ENCODE results near the gene TNFRSF6B.
"Not testable (repeated sequence)": the region's sequence is repeated elsewhere in the genome, so short reads cannot be mapped to it uniquely, and the experiment has no call there.

Gene TNFRSF6B

DNA sequence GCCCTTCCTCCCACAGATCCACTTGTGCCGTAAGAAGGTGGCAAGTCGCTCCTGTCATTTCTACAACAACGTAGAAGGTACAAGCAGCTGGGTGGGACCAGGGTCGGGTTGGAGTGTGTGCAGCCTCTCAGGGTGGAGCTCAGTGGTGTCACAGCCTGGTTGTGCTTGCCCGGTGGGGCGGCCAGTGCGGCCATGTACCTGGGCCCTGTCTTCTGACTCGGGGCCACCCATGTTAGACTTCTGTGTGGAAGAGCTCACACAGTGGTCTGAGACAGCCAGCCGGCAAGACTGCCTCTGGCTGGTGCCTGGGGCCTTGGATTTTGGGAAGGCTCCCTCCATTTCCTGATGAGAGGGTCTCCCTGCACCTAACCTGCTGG is 33.7 kb upstream of the TNFRSF6B start:
- no peak for DNase-seq (ENCODE audit: low read depth)

GRCh38 chr20:63663332-63664066 is 33.0 kb upstream of the TNFRSF6B start:
- DNase-seq (ENCODE audit: low read depth), result no peak

GRCh38 chr20:63664143-63664851 is 32.2 kb upstream of the TNFRSF6B start:
- DNase-seq (ENCODE audit: low read depth), result no peak

- DNase-seq (ENCODE audit: low read depth), result no peak
Observed at GRCh38 chr20:63664861-63665594, 31.4 kb upstream of the TNFRSF6B start.

DNA sequence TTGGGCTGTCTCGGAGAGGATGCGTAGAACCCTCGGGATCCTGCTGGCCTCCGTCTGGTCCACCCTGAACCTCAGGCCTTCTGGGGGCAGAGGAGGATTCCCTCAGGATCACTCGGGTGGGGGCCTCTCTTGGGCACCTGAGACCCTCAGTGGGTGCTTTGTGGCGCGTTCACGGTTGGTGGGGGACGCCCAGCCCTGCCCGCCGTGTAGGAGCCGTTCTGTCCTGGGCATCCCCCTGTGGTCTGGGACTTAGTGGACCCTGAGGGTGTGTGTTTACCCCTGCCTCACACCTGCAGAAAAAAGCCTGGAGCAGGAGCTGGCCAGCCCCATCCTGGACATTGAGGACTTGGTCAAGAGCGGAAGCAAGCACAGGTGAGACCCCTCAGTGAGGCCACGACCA is 30.7 kb upstream of the TNFRSF6B start:
- DNase-seq (ENCODE audit: low read depth), result no peak

DNA sequence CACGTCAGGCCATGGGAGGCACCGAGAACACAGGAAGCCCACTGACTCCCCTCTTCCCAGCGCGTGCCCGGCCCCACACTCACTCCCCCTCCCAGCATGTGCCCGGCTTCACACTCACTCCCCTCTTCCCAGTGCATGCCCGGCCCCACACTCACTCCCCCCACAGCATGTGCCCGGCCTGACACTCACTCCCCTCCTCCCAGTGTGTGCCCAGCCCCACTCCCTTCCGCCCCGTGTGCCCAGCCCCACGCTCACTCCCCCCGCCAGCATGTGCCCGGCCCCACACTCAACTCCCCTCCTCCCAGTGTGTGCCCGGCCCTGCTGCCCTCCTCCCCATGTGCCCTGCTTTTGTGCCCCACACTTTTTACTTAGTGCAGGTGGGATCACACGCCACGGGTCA is 28.6 kb upstream of the TNFRSF6B start:
- no peak for DNase-seq (ENCODE audit: low read depth)

GRCh38 chr20:63668351-63668750 is 28.1 kb upstream of the TNFRSF6B start:
- DNase-seq (ENCODE audit: low read depth), result no peak

DNA sequence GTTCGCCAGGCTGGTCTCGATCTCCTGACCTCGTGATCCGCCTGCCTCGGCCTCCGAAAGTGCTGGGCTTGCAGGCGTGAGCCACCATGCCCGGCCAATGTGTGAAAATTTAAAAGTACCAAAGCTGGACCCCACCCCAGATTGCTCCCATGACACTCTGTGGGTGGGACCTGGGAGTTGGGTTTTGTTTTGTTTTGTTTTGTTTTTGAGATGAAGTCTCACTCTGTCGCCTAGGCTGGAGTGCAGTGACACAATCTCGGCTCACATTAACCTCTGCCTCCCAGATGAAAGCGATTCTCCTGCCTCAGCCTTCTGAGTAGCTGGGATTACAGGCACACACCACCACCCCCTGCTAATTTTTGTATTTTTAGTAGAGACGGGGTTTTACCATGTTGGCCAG is 24.8 kb upstream of the TNFRSF6B start:
- DNase-seq (ENCODE audit: low read depth), result not testable (repeated sequence)

DNA sequence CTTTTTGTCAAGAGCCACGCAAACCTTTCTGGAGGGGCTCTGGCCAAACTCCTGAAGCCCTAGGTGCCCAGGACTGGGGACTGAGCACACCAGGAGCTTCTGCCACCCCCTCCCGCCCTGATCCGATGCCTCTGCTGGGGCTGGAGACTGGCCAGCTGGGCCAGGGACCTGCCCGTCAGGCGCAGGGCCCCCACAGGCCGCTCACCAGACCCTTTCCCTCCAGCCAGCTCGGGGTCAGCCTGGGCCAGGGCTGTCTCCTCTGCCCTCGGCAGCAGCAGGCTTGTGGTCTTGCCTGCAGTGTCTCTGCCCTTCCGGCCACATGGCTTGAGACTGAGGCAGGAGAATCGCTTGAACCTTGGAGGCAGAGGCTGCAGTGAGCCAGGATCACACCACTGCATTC is 23.8 kb upstream of the TNFRSF6B start:
- no peak for DNase-seq (ENCODE audit: low read depth)

DNA sequence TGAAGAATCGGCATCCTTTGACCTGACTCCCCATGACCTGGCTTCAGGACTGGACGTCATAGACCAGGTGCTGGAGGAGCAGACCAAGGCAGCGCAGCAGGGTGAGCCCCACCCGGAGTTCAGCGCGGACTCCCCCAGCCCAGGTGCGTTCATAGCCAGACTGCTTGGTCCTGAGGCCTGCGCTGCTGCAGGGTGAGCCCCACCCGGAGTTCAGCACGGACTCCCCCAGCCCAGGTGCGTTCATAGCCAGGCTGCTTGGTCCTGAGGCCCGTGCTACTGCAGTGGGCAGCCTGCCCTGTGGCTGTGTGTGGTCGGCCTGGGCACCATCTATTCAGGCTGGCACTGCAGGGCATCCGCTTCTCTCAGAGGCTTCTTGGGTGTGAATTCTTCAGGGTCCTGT is 22.5 kb upstream of the TNFRSF6B start:
- no peak for DNase-seq (ENCODE audit: low read depth)

GRCh38 chr20:63675681-63676368 is 20.6 kb upstream of the TNFRSF6B start:
- DNase-seq (ENCODE audit: low read depth), result no peak

- no peak for DNase-seq (ENCODE audit: low read depth)
Observed at GRCh38 chr20:63678071-63678470, 18.4 kb upstream of the TNFRSF6B start.

DNA sequence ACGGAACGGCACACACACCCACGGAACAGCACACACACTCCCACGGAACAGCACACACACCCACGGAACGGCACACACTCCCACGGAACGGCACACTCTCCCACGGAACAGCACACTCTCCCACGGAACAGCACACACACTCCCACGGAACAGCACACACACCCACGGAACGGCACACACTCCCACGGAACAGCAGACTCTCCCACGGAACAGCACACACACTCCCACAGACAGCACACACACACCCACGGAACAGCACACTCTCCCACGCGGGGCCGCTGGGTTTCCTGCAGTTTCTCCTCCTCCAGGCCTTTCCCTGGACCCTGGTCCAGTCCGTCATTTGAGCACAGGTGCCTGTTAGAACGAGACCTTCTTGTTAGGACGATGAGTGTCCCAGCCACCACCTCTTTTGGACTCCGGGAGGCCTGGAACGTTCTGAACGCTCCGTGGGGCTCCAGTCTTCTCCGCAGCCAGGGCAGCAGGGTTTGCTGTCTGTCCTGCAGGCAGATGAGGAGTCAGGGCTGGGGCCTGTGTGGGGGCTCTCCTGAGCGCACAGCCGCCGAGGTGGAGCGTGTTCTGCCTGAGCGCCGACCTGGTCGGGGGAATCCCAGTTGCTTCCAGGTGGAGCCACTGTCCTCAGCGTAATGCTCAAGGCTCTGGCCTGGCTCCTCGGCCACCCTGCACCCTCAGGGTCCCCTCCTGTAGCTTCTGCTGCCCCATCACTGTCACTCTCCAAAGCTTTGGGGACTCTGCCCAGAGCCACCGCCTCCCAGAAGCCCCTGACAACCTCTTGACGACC is 17.6 kb upstream of the TNFRSF6B start:
- DNase-seq (ENCODE audit: low read depth), result no peak

DNA sequence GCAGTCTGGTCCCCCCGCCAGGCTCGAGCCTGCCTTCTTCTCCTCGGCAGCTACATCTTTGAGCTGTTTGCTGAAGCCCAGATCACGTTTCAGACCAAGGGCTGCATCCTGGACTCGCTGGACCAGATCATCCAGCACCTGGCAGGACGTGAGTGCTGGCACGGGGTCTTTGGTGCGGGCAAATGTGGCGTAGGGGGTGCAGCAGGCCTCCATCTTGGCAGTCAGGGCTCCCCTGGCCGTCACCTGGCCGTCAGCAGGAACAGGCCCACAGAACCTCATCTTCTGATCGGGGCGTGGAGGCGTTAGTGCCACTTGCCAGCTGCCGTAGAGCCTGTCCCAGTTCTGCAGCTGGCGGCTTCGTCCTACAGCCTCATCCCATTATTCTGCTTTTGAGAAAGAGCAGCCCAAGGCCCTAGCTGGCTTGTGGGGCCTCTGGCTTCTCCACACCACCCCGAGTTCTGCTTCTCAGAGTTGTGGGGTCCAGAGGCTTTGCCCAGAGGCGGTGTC is 16.6 kb upstream of the TNFRSF6B start:
- DNase-seq (ENCODE audit: low read depth), result no peak

DNA sequence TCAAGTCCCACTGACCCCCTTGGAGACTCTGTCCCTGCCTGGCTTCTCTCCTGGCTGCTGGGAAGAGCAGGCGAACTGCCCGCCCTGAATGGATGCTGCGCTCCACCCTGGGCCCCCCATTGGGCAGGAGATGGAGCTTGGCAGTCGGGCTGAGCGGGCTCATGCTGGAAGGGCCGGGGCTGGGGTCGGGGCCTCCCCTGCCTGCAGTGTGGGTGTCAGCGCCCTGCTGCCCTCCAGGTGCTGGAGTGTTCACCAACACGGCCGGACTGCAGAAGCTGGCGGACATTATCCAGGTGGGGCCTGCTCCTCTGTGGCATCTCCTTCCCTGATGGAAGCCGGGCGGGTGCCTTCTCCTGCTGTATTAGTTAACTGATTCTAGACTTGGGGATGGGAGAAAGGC is 16.0 kb upstream of the TNFRSF6B start:
- no peak for DNase-seq (ENCODE audit: low read depth)

GRCh38 chr20:63680857-63681608 is 15.4 kb upstream of the TNFRSF6B start:
- no peak for DNase-seq (ENCODE audit: low read depth)

GRCh38 chr20:63681609-63682142 is 14.8 kb upstream of the TNFRSF6B start:
- DNase-seq (ENCODE audit: low read depth), result no peak

GRCh38 chr20:63682384-63683139 is 13.9 kb upstream of the TNFRSF6B start:
- no peak for DNase-seq (ENCODE audit: low read depth)

GRCh38 chr20:63685269-63686026 is 11.0 kb upstream of the TNFRSF6B start:
- DNase-seq (ENCODE audit: low read depth), result no peak

Data from T follicular helper cell (primary cell).